HCT116 (cell line): ENCODE measurements around the gene PACRG. TPM values are rescaled to one million over a fixed set of nuclear protein-coding genes. Genes with fewer than 3 reads are reported as not detected.

Experiments used
- ATAC-seq: fragments of 200-7000 bp; cut with Tn5 transposase; 2 replicates; pipeline ENCODE4 v1.9.1; 2020; ENCODE audit warnings: mild to moderate bottlenecking, moderate library complexity
- BruUV-seq: library from RNA; stranded (reverse); fragments of 400-500 nt; replicated peaks from 2 replicates; lab custom pipeline; 2021; lab: Mats Ljungman, UMichigan
- CTCF ChIA-PET: fragments of 300-600 bp; sonication (Branson Sonifier 250); formaldehyde crosslinking; loops from one replicate; lab custom pipeline; 2021; ENCODE audit warnings: antibody characterized with exemption; lab: Charles Lee
- POLR2A ChIA-PET: fragments of 300-600, 350-600 bp; sonication (Branson Sonifier 250); formaldehyde crosslinking; loops from one replicate; lab custom pipeline; 2021; ENCODE audit warnings: antibody characterized with exemption; lab: Charles Lee
- RAD21 ChIA-PET, 2 experiments: fragments of 300-600 bp; sonication (Branson Sonifier 250); formaldehyde crosslinking; loops; one replicate each; lab custom pipeline; 2023; ENCODE audit warnings: low total read pairs in 2 of 2; ENCODE audit not compliant: uncharacterized antibody in 2 of 2, unreplicated experiment in 2 of 2, low non-redundant PET in 1 of 2; lab: Charles Lee
- DNase-seq: peaks from one replicate; pipeline ENCODE4 v3.0.0-alpha.2; 2010; ENCODE audit warnings: low read depth, low spot score
- H2AFZ ChIP-seq: fragments of 200-600 bp; shearing (Covaris generic), sonication (generic); 2 replicates; pipeline ENCODE4 v1.6.1; 2017; ENCODE audit warnings: low read depth, mixed run types, mixed read lengths, antibody characterized with exemption, low read length; ENCODE audit not compliant: poor library complexity, severe bottlenecking
- H3K27ac ChIP-seq: 2 replicates; pipeline ENCODE4 v1.5.1; 2012; ENCODE audit warnings: low read depth, low read length
- H3K27me3 ChIP-seq: fragments of 200-600 bp; sonication (generic); 2 replicates; pipeline ENCODE4 v1.6.1; 2016; ENCODE audit warnings: mixed run types, low read length, mixed read lengths; ENCODE audit not compliant: insufficient read depth
- H3K36me3 ChIP-seq, 2 experiments: fragments of 200-500 bp in 1 of 2; fragments of 200-600 bp in 1 of 2; sonication (Bioruptor generic) in 1 of 2; sonication (generic) in 1 of 2; 2 replicates each; pipeline versions ENCODE4 v1.5.1 to v1.6.1; 2014 to 2016; ENCODE audit warnings: low read length in 2 of 2, inconsistent platforms in 1 of 2, mixed read lengths in 1 of 2, mixed run types in 1 of 2; ENCODE audit not compliant: insufficient read depth in 2 of 2, control insufficient read depth in 1 of 2
- H3K4me1 ChIP-seq, 2 experiments: fragments of 200-600 bp in 1 of 2; sonication (generic) in 1 of 2; 2 replicates each; pipeline versions ENCODE4 v1.5.1 to v1.6.1; 2012 to 2017; ENCODE audit warnings: low read length in 2 of 2, inconsistent platforms in 1 of 2, mild to moderate bottlenecking in 1 of 2, mixed read lengths in 1 of 2, mixed run types in 1 of 2, moderate library complexity in 1 of 2; ENCODE audit not compliant: insufficient read depth in 2 of 2, control insufficient read depth in 1 of 2
- H3K4me2 ChIP-seq: fragments of 200-600 bp; sonication (generic); 2 replicates; pipeline ENCODE4 v1.6.1; 2017; ENCODE audit warnings: mixed run types, low read length, mixed read lengths
- H3K4me3 ChIP-seq, 2 experiments: fragments of 200-600 bp in 1 of 2; sonication (generic) in 1 of 2; replicated peaks in 1 of 2; 2 replicates each; pipeline ENCODE4 v1.5.1; 2011 to 2016; ENCODE audit warnings: low read length in 2 of 2, control low read depth in 1 of 2, low read depth in 1 of 2, mild to moderate bottlenecking in 1 of 2, mixed read lengths in 1 of 2, mixed run types in 1 of 2
- H3K79me2 ChIP-seq: fragments of 200-600 bp; sonication (generic); 2 replicates; pipeline ENCODE4 v1.6.1; 2017; ENCODE audit warnings: mild to moderate bottlenecking, mixed run types, low read length, moderate library complexity, mixed read lengths; ENCODE audit not compliant: insufficient read depth
- H3K9ac ChIP-seq: fragments of 200-600 bp; sonication (generic); 2 replicates; pipeline ENCODE4 v1.6.1; 2016; ENCODE audit warnings: low read length, mixed read lengths
- H3K9me2 ChIP-seq: fragments of 200-600 bp; sonication (generic), shearing (Covaris generic); 2 replicates; pipeline ENCODE4 v1.6.1; 2017; ENCODE audit warnings: mixed run types, mild to moderate bottlenecking, moderate library complexity; ENCODE audit not compliant: insufficient read depth
- H3K9me3 ChIP-seq, 2 experiments: fragments of 200-500 bp in 1 of 2; fragments of 200-600 bp in 1 of 2; sonication (Bioruptor generic) in 1 of 2; sonication (generic) in 1 of 2; 2 replicates each; pipeline ENCODE4 v1.6.1; 2014 to 2017; ENCODE audit warnings: low read length in 2 of 2, mixed read lengths in 2 of 2, inconsistent platforms in 1 of 2, low read depth in 1 of 2, mild to moderate bottlenecking in 1 of 2, mixed run types in 1 of 2, moderate library complexity in 1 of 2; ENCODE audit not compliant: control insufficient read depth in 1 of 2, insufficient read depth in 1 of 2
- H4K20me1 ChIP-seq: fragments of 200-600 bp; sonication (generic), shearing (Covaris generic); 2 replicates; pipeline ENCODE4 v1.6.1; 2017; ENCODE audit warnings: mixed run types, mild to moderate bottlenecking, moderate library complexity; ENCODE audit not compliant: insufficient read depth
- CBX3 ChIP-seq: IDR thresholded peaks from 2 replicates; pipeline ENCODE4 v1.6.1; 2012; ENCODE audit warnings: low read depth
- CEBPB ChIP-seq: IDR thresholded peaks from 2 replicates; pipeline ENCODE4 v1.6.1; 2012; ENCODE audit warnings: low read depth
- CTCF ChIP-seq, 3 experiments: fragments of 200-600 bp in 1 of 3; sonication (generic) in 1 of 3; IDR thresholded peaks in 2 of 3; conservative IDR thresholded peaks in 1 of 3; 2 replicates each; pipeline ENCODE4 v1.5.1; 2012 to 2017; ENCODE audit warnings: low read depth in 2 of 3, low read length in 2 of 3, antibody characterized with exemption in 1 of 3, borderline replicate concordance in 1 of 3, control low read depth in 1 of 3, mild to moderate bottlenecking in 1 of 3, mixed read lengths in 1 of 3, mixed run types in 1 of 3, moderate library complexity in 1 of 3; ENCODE audit not compliant: insufficient read depth in 1 of 3
- EGR1 ChIP-seq: IDR thresholded peaks from 2 replicates; pipeline ENCODE4 v1.6.1; 2012; ENCODE audit warnings: low read depth
- ELF1 ChIP-seq: IDR thresholded peaks from 2 replicates; pipeline ENCODE4 v1.6.1; 2012; ENCODE audit warnings: low read depth, borderline replicate concordance
- EZH2phosphoT487 ChIP-seq: fragments of 200-600 bp; IDR thresholded peaks from 2 replicates; pipeline ENCODE4 v1.6.1; 2018; ENCODE audit warnings: antibody characterized with exemption, borderline replicate concordance
- FOSL1 ChIP-seq: IDR thresholded peaks from 2 replicates; pipeline ENCODE4 v1.6.1; 2012; ENCODE audit warnings: low read depth
- POLR2A ChIP-seq: IDR thresholded peaks from 2 replicates; pipeline ENCODE4 v1.7.0; 2011; ENCODE audit warnings: borderline replicate concordance; ENCODE audit not compliant: insufficient read depth, insufficient read length; ENCODE audit errors: extremely low read depth
- POLR2AphosphoS5 ChIP-seq: IDR thresholded peaks from 2 replicates; pipeline ENCODE4 v1.6.1; 2011; ENCODE audit warnings: mild to moderate bottlenecking, low read depth, low read length, moderate library complexity
- RAD21 ChIP-seq: IDR thresholded peaks from 2 replicates; pipeline ENCODE4 v1.6.1; 2012; ENCODE audit warnings: low read depth, mild to moderate bottlenecking
- REST ChIP-seq: IDR thresholded peaks from 2 replicates; pipeline ENCODE4 v1.6.1; 2012; ENCODE audit warnings: low read depth
- SIN3A ChIP-seq: IDR thresholded peaks from 2 replicates; pipeline ENCODE4 v1.6.1; 2012; ENCODE audit warnings: low read depth
- SP1 ChIP-seq: IDR thresholded peaks from 2 replicates; pipeline ENCODE4 v1.6.1; 2012; ENCODE audit warnings: low read depth
- SRF ChIP-seq: IDR thresholded peaks from 2 replicates; pipeline ENCODE4 v1.6.1; 2012; ENCODE audit warnings: low read depth
- TCF7L2 ChIP-seq: IDR thresholded peaks from 2 replicates; pipeline ENCODE4 v1.7.0; 2011; ENCODE audit warnings: borderline replicate concordance, inconsistent platforms; ENCODE audit not compliant: insufficient read depth, insufficient read length; ENCODE audit errors: extremely low read depth
- YY1 ChIP-seq: IDR thresholded peaks from 2 replicates; pipeline ENCODE4 v1.6.1; 2011; ENCODE audit warnings: low read length, low read depth, moderate library complexity, mild to moderate bottlenecking; ENCODE audit not compliant: insufficient replicate concordance; ENCODE audit errors: extremely low read depth
- ZBTB33 ChIP-seq: IDR thresholded peaks from 2 replicates; pipeline ENCODE4 v1.6.1; 2011; ENCODE audit warnings: mild to moderate bottlenecking, low read length, moderate library complexity; ENCODE audit not compliant: insufficient replicate concordance; ENCODE audit errors: extremely low read depth
- ZFX ChIP-seq: fragments of 450-650 bp; IDR thresholded peaks from 2 replicates; pipeline ENCODE4 v1.6.1; 2017
- ZNF274 ChIP-seq: fragments of 200-500 bp; sonication (Bioruptor generic); IDR thresholded peaks from 2 replicates; pipeline ENCODE4 v1.6.1; 2014; ENCODE audit warnings: mild to moderate bottlenecking, low read depth, low read length, inconsistent platforms
- intact Hi-C: fragments of 100-400 bp; cut with micrococcal nuclease; formaldehyde crosslinking; loops from 2 replicates; pipeline ENCODE4 v1.10.0; 2022
- total RNA-seq: library from RNA; stranded (reverse); gene quantifications from one replicate; pipeline ENCODE4 v1.2.1, GENCODE V29; 2021; ENCODE audit not compliant: unreplicated experiment

PACRG gene
- total RNA-seq, 1 experiment from 2014 or later: 0.71 TPM

GRCh38 chr6:162970246-162970645 lies 242.5 kb downstream of the PACRG start:
- TF ChIP-seq ELF1 (no peak), ZNF274 (no peak), REST (no peak), CEBPB (no peak), TCF7L2 (no peak), SP1 (no peak), RAD21 (no peak), YY1 (no peak), ZBTB33 (no peak), SIN3A (no peak), FOSL1 (no peak), CTCF (IDR thresholded peaks at IDR 0.05 in 2 of 3, conservative IDR thresholded peaks at IDR 0.05 in 1 of 3; ENCODE audit: borderline replicate concordance in 1 of 3, insufficient read depth in 1 of 3, low read depth in 2 of 3, low read length in 2 of 3) (no peak), CBX3 (no peak), EZH2phosphoT487 (no peak), SRF (no peak), POLR2A (no peak), ZFX (no peak), POLR2AphosphoS5 (no peak), EGR1 (no peak)
- H3K4me3 ChIP-seq: no peak overlapping the region
- no peaks in the 10 kb centered on the region for H4K20me1 ChIP-seq
- H3K9me2 ChIP-seq: no peaks in the 10 kb centered on the region
- no peak overlapping the region for H2AFZ ChIP-seq
- H3K36me3 ChIP-seq: no peaks in the 10 kb centered on the region
- BruUV-seq: no TSS peak
- peaks cover 3 to 4% of the 10 kb centered on the region in 2 experiments for H3K4me1 ChIP-seq
- ATAC-seq (no peak), DNase-seq (no peak)
- no peaks in the 10 kb centered on the region for H3K79me2 ChIP-seq
- POLR2A ChIA-PET: no interaction called here
- H3K9me3 ChIP-seq: no peaks in the 10 kb centered on the region
- H3K4me2 ChIP-seq: no peak overlapping the region
- H3K9ac ChIP-seq: no peak overlapping the region
- H3K27ac ChIP-seq: no peak overlapping the region
- RAD21 ChIA-PET: no interaction called here
- intact Hi-C loops: no loop called here
- no peaks in the 10 kb centered on the region for H3K27me3 ChIP-seq
- CTCF ChIA-PET: no interaction called here
